GM21447 (cell line): ENCODE results near the gene ROBO2.

Experiments
- ATAC-seq: cut with Tn5 transposase; IDR thresholded peaks from one replicate; pipeline ENCODE4 v1.9.1; 2021; ENCODE audit not compliant: unreplicated experiment

ROBO2 gene

GRCh38 chr3:77052733-77053670 lies 13.1 kb downstream of the ROBO2 start:
- no peak for ATAC-seq

- ATAC-seq: no peak
These were observed 13.9 kb downstream of the ROBO2 start for GRCh38 chr3:77053795-77054194.

- no peak for ATAC-seq
These were observed 16.0 kb downstream of the ROBO2 start for GRCh38 chr3:77055841-77056341.

GRCh38 chr3:77059354-77059753 lies 19.5 kb downstream of the ROBO2 start:
- ATAC-seq: no peak

- no peak for ATAC-seq
These were observed 23.5 kb downstream of the ROBO2 start for GRCh38 chr3:77063423-77063822.

- ATAC-seq: no peak
These were observed 25.9 kb downstream of the ROBO2 start for GRCh38 chr3:77065750-77066149.

GRCh38 chr3:77066829-77067228 lies 26.9 kb downstream of the ROBO2 start:
- no peak for ATAC-seq

GRCh38 chr3:77068808-77069207 lies 28.9 kb downstream of the ROBO2 start:
- ATAC-seq: no peak

GRCh38 chr3:77071364-77071763 lies 31.5 kb downstream of the ROBO2 start:
- ATAC-seq: no peak

GRCh38 chr3:77071809-77072208 lies 31.9 kb downstream of the ROBO2 start:
- ATAC-seq: no peak

GRCh38 chr3:77072232-77072631 lies 32.3 kb downstream of the ROBO2 start:
- no peak for ATAC-seq

- no peak for ATAC-seq
These were observed 38.4 kb downstream of the ROBO2 start for GRCh38 chr3:77078279-77078678.

GRCh38 chr3:77079988-77080610 lies 40.2 kb downstream of the ROBO2 start:
- ATAC-seq: no peak

GRCh38 chr3:77081240-77081661 lies 41.4 kb downstream of the ROBO2 start:
- no peak for ATAC-seq

GRCh38 chr3:77084511-77084910 lies 44.6 kb downstream of the ROBO2 start:
- no peak for ATAC-seq

- ATAC-seq: no peak
These were observed 46.5 kb downstream of the ROBO2 start for GRCh38 chr3:77086408-77086807.

- no peak for ATAC-seq
These were observed 51.9 kb downstream of the ROBO2 start for GRCh38 chr3:77091809-77092208.

- ATAC-seq: no peak
These were observed 53.2 kb downstream of the ROBO2 start for GRCh38 chr3:77093101-77093500.

GRCh38 chr3:77096145-77096544 lies 56.2 kb downstream of the ROBO2 start:
- no peak for ATAC-seq

- ATAC-seq: no peak
These were observed 57.3 kb downstream of the ROBO2 start for GRCh38 chr3:77096966-77097890.
